Melanocyte of skin (primary cell): Measurements from ENCODE around the gene LACRT. TPM values are rescaled to one million over a fixed set of nuclear protein-coding genes. Genes with fewer than 3 reads are reported as not detected.

Experiments used
- total RNA-seq, 2 donors: library from RNA; depleted of rRNA; stranded (reverse); fragments of >200 nt; gene quantifications; 2 replicates each; pipeline ENCODE4 v1.2.3, GENCODE V29; 2012

Gene LACRT
- total RNA-seq = not detected

GRCh38 chr12:54634795-54635194 lies at the start of gene LACRT:
TSS of gene LACRT (minus strand) at chr12:54634895. CDS start at chr12:54634841, 54 bp downstream.

GRCh38 chr12:54648265-54648664 lies 13.6 kb upstream of the LACRT start, which contains the start of gene DCD:
TSS of gene DCD (minus strand) at chr12:54648365. CDS start at chr12:54648303, 62 bp downstream.

GRCh38 chr12:54588110-54588889 lies 46.4 kb downstream of the LACRT start, which contains the start of gene PPP1R1A:
TSS of gene PPP1R1A (minus strand) at chr12:54588659. CDS start at chr12:54588488, 171 bp downstream.

Other genes starting within 250 kb of the LACRT start
- 10 to 100 TPM; 78.5 to 88.2 TPM for gene ITGA5, start 215.6 kb downstream of the LACRT start, total RNA-seq
- gene GTSF1, start 161.3 kb downstream of the LACRT start, total RNA-seq = not detected
- gene NCKAP1L, start 137.1 kb downstream of the LACRT start, total RNA-seq = not detected
- under 1 TPM in 1 of 2 donors, not detected in 1; 0.33 TPM for gene PDE1B, start 85.3 kb downstream of the LACRT start, total RNA-seq
- not detected for gene PPP1R1A, start 46.2 kb downstream of the LACRT start, total RNA-seq
- gene DCD, start 13.5 kb upstream of the LACRT start, total RNA-seq = not detected
- gene MUCL1, start 219.6 kb upstream of the LACRT start, total RNA-seq = not detected